VCaP (cell line): Measurements from ENCODE around the gene C22orf31.
"Not testable (repeated sequence)": the region's sequence is repeated elsewhere in the genome, so short reads cannot be mapped to it uniquely, and the experiment has no call there.

Source experiments
- H3K27ac ChIP-seq: fragments of 450-650 bp; 2 replicates; pipeline ENCODE4 v1.5.1; 2017
- TF ChIP-seq, protein P1 (sequence below): fragments of 450-650 bp; conservative IDR thresholded peaks from 2 replicates; pipeline ENCODE4 v1.5.1; 2017; ENCODE audit warnings: mild to moderate bottlenecking, moderate library complexity

The C22orf31 gene

DNA sequence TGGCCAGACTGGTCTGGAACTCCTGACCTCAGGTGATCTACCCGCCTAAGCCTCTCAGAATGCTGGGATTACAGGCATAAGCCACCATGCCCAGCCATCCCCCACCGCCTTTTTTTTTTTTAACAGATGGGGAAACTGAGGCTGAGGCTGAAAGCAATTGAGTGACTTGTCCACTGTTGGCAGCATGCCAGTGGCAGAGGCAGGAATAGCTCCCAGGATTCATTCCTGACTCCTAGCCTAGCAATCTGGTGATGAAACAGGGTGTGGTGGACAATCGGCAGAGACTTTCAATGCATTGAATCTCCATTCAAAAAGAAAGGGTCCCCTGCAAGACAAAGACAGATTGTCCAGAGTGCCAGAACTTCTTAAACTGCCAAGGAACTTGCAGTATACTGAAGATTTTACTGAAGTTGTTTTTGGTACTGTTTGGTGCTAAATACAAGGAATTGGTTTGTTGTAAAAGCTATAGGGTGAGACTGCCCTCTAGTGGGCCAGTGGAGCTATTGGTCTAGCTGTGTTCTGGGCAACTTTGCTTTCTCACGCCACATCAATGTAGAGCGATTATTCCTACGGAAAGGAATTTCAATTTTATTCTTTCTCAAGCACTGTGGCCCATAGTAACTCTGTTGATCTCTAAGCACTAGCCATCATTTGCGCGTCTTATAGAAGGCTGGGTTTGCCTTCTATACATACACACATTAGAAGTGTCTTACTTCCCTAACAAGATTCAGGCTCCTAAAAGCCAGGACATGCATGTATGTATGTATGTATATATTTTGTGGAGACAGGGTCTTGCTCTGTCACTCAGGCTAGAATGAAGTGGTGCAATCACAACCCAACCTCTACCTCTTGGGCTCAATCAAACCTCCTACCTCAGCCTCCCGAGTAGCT, 21.0 kb downstream of the C22orf31 start:
- TF ChIP-seq, protein P1, sequence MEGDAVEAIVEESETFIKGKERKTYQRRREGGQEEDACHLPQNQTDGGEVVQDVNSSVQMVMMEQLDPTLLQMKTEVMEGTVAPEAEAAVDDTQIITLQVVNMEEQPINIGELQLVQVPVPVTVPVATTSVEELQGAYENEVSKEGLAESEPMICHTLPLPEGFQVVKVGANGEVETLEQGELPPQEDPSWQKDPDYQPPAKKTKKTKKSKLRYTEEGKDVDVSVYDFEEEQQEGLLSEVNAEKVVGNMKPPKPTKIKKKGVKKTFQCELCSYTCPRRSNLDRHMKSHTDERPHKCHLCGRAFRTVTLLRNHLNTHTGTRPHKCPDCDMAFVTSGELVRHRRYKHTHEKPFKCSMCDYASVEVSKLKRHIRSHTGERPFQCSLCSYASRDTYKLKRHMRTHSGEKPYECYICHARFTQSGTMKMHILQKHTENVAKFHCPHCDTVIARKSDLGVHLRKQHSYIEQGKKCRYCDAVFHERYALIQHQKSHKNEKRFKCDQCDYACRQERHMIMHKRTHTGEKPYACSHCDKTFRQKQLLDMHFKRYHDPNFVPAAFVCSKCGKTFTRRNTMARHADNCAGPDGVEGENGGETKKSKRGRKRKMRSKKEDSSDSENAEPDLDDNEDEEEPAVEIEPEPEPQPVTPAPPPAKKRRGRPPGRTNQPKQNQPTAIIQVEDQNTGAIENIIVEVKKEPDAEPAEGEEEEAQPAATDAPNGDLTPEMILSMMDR = peak; percentile 95
- H3K27ac ChIP-seq = no peak overlapping the region

DNA sequence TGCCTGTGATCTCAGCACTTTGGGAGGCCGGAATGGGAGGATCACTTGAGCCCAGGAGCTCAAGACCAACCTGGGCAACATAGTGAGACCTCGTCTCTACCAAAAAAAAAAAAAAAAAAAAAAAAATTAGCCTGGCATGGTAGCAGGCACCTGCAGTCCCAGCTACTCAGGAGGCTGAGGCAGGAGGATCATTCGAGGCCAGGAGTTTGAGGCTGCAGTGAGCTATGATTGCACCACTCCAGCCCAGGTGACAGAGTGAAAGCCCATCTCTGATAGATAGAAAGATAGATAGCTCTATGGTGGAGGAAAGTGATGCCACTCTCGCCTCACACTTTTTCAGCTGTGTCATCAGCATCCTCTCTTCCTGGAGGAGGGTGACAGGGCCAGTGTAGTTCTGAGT, 21.9 kb downstream of the C22orf31 start:
- H3K27ac ChIP-seq = not testable (repeated sequence)

DNA sequence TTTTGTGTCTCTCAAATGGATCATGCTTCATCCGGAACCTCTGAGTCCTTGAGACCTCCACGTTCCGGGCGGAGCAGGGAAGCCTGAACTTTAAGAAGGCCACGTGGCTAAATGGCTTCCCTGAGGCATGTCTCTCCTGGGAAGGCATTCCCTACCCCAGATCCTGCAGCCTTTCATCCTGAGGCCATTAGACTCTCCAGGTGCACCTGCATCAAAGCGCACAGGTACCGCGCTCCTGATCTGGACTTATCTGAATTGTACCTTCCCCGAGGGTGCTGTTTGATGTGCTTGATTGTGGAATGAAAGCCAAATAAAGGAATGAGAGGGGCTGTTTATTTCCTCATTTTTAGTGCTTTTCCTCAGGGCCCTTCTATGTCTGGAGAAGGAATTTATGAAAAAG, 22.5 kb downstream of the C22orf31 start:
- H3K27ac ChIP-seq = 0 out of 2 replicates have a peak overlapping the region, but pooled peaks have one; percentile 18
- TF ChIP-seq, protein P1 = no peak

DNA sequence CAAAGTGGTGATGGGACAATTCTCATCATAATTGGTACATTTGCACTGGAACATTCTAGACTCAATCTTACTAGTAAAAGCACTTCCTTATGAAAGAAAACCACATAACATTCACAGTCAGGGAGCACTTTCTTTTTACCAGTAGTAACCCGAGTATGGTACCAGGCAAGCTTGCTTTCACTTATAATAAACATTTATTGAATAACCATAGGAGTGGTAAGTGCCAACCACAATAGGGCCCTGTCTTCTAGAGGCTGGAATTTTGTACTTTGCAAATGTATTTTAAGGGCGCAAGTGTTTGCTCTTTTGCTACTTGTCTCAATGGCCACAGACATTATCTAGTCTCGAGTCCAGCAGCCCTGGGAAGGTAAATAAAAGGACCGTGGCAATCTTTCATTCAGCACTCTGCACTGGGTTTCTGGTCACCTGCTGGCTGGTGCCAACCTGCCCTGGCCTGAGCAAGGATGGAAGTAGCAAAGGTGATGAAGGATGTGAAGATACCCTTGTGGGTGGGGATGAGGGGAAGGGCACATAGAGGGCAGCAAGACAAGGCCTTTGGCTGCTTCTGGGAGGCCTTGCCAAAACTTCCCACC, 24.2 kb downstream of the C22orf31 start:
- no peak overlapping the region for H3K27ac ChIP-seq
- TF ChIP-seq, protein P1 = no peak

DNA sequence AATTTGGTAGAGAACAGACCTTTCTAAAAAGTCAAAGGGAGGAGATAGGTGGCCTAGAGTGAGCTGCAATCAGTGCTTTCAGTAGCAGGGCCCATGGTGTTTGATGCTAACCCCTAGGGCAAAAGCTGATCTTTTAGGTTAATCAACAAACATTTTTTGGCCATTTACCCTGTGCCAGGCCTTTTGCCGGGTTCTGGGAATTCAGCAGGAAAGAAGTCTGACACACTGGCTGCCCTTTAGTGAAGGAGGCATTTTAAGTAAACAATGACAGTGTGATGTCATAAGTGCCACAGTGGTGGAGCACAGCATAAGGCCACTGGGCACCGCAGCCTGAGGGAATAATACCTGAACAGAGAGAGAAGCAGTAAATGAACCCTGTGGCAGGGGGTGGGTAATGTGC, 29.0 kb downstream of the C22orf31 start:
- peak overlapping the region; percentile 89; the same call in 1 of the 2 replicates for H3K27ac ChIP-seq
- TF ChIP-seq, protein P1 = no peak

DNA sequence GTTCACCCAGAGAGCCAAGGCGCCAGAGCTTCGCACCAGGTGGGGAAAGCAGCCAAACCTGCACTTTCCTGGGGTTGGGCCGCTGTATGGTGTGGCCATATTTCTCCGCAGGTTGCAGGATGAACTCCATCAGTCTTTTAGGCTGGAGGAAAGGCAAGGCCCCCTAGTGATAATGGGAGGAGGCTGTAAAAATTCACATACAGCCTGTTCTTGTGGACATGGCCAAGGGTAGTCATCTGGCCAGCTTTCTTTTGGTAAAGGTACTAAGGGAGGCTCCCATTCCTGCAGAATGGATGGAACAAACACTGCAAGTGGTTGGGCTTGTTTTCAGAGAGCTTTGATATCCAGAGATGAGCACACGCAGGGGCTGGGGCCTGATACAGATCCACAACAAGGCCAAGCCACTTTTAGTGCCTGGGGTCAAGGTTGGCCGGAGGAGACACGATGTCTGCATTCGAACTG, 29.6 kb downstream of the C22orf31 start:
- H3K27ac ChIP-seq = peak overlapping the region; percentile 89
- TF ChIP-seq, protein P1 = no peak

DNA sequence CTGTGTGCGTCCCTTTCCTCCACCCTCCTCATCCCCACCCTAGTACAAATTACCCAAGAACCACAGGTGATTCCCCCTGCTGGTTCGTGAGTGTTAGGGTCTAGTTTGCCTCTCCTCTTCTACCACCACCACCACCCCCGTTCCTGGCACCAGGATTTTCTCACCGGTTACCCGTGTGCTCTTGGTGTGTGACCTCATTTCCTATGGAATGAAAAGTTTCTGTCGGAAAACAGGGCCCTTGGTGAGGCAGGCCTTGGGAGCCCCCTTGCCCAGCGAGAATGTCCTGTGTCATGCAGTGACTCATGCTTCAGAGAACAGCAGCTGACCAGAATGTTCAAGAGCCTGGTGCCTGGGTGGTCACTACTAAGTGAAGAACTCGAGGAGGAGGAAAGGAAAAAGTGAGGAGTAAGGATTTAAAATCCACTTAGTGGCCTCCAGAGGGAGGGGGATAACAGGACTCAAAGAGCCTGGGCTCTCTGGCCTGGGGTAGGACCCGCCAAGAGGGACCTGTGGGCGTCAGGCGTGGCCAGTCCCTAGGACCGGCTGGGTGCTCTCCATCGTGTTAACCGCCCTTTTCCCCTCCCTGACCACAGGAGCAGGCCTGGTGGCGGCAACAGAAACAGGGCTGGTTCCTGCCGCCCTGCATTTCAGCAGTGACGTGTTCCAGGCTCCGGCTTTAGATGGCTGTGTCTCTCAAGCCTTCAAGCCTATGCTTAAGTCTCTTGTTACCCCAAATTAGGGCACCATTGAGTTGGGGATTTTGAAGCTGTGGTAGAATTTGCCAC, 30.2 kb downstream of the C22orf31 start:
- TF ChIP-seq, protein P1 = 0 out of 2 replicates have a peak, but pooled peaks have one; percentile 18
- H3K27ac ChIP-seq = peak overlapping the region; percentile 89
